Activated naive CD8-positive, alpha-beta T cell treated with anti-CD3 and anti-CD28 coated beads, Interleukin-2, amount 10 ng/mL, durations not matched to agents 7 days and 5 days (primary cell): Measurements from ENCODE around the gene LIPC. TPM values are rescaled to one million over a fixed set of nuclear protein-coding genes. Genes with fewer than 3 reads are reported as not detected.

Experiments
- ATAC-seq: fragments of 150-1000 bp; cut with Tn5 transposase; one replicate; pipeline ENCODE4 v1.10.0; 2021; ENCODE audit warnings: low read depth, moderate library complexity
- POLR2A ChIA-PET: fragments of 350-600 bp; sonication (Branson Sonifier 250); formaldehyde crosslinking; loops from one replicate; lab custom pipeline; 2021; ENCODE audit warnings: antibody characterized with exemption; lab: Charles Lee
- DNase-seq: peaks from one replicate; pipeline ENCODE4 v3.0.0; 2021
- H3K27ac Mint-ChIP-seq: one replicate; pipeline ENCODE4 v1.8.0; 2022; ENCODE audit warnings: mild to moderate bottlenecking, mixed read lengths
- H3K27me3 Mint-ChIP-seq: one replicate; pipeline ENCODE4 v1.8.0; 2022; ENCODE audit warnings: mild to moderate bottlenecking, moderate library complexity, mixed read lengths
- H3K36me3 Mint-ChIP-seq: one replicate; pipeline ENCODE4 v1.8.0; 2021; ENCODE audit warnings: mild to moderate bottlenecking, mixed read lengths
- H3K4me1 Mint-ChIP-seq: one replicate; pipeline ENCODE4 v1.8.0; 2021; ENCODE audit warnings: mixed read lengths
- H3K4me3 Mint-ChIP-seq: one replicate; pipeline ENCODE4 v1.8.0; 2022; ENCODE audit warnings: mild to moderate bottlenecking, moderate library complexity, mixed read lengths
- H3K9me3 Mint-ChIP-seq: one replicate; pipeline ENCODE4 v1.8.0; 2021; ENCODE audit warnings: mixed read lengths
- total RNA-seq, 2 experiments: library from RNA; stranded (reverse); gene quantifications; one replicate each; pipeline ENCODE4 v1.2.3, GENCODE V29; 2021

LIPC gene
- total RNA-seq, 2 experiments from 2014 or later, result 7.4 to 9.0 TPM

DNA sequence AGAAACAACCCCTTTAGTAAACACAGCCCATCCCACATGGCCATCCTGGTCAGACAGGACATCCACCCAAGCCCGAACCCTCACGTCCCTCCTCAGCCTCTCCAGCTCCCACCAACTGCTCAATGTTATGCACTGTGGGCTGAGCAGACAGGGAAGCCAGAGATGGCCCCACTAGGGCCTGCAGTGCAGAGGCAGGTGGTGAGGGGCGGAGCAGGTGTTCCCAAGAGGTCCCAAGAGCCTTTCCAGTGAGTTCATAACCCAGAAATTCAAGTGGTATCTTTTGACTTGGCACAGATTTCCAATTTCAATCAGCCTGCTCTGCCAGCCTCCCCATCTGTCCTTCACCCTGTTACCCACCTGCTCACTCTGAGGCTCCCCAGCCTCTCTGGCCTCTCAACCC, 130.3 kb downstream of the LIPC start:
- Mint-ChIP-seq H3K4me3 (no peak overlapping the region), H3K27ac (no peak overlapping the region), H3K4me1 (no peaks in the 10 kb centered on the region), H3K9me3 (peaks cover 2% of the 10 kb centered on the region), H3K36me3 (peaks cover 17% of the 10 kb centered on the region), H3K27me3 (no peaks in the 10 kb centered on the region)
- POLR2A ChIA-PET, result no interaction called here
- ATAC-seq, result no peak
- no peak for DNase-seq

DNA sequence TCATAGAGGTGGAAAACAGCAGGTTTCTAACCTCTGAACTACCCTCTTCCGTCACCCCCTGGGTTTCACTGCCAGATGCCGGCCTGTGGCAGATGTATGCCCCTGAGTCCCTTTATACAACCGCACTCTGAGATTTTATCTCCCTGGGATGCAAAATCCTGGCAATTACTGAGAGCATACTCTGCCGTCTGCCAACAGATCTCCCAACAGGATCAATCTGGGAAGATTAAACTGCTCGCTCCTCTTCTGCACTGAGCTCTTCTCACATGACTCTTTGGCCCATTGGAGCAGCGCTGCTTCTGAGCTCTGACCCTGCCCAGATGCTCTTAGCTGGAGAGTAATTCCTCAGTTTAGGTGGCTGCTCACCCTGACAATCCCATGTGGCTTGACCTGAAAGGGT, 133.2 kb downstream of the LIPC start:
- Mint-ChIP-seq H3K4me3 (no peak overlapping the region), H3K36me3 (peaks cover 20% of the 10 kb centered on the region), H3K4me1 (peaks cover 12% of the 10 kb centered on the region), H3K9me3 (peaks cover 4% of the 10 kb centered on the region), H3K27ac (no peak overlapping the region), H3K27me3 (no peaks in the 10 kb centered on the region)
- no peak for DNase-seq
- no peak for ATAC-seq
- POLR2A ChIA-PET, result interaction anchor here (1.4 kb wide), 1 partner anchor 8 kb away, joined by 3 read pairs; no protein-coding TSS in a partner anchor

GRCh38 chr15:58565619-58566018, 133.8 kb downstream of the LIPC start:
- Mint-ChIP-seq H3K4me1 (peaks cover 12% of the 10 kb centered on the region), H3K9me3 (peaks cover 10% of the 10 kb centered on the region), H3K4me3 (no peak overlapping the region), H3K27me3 (no peaks in the 10 kb centered on the region), H3K27ac (no peak overlapping the region), H3K36me3 (peaks cover 22% of the 10 kb centered on the region)
- ATAC-seq (no peak), DNase-seq (no peak)
- POLR2A ChIA-PET, result no interaction called here

GRCh38 chr15:58566029-58566428, 134.2 kb downstream of the LIPC start:
- no peaks in the 10 kb centered on the region for H3K27me3 Mint-ChIP-seq
- H3K36me3 Mint-ChIP-seq, result peaks cover 21% of the 10 kb centered on the region
- no peak for DNase-seq

DNA sequence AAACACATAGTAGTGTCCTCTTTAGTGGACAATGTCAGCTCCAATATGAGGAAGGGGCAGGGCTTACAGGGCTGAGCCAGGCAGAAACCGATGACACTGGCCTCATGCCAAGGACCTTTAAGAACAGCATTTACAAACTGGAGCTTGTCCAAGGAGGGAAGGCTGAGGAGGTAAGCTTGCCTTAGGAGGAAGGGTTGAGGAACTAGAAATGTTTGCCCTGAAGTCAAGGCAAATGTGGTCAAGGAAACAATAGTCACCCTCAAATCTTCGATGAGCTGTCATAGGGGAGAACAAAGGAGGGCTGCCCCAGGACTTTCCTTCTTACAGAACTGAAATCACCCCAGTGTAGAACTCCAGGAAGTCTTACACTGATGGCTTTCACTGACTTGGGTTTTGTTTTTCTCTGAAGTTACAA, 136.4 kb downstream of the LIPC start:
- DNase-seq (no peak), ATAC-seq (peak; percentile 60)
- peak overlapping the region; percentile 68 for H3K27ac Mint-ChIP-seq
- POLR2A ChIA-PET, result interaction anchor here (1.0 kb wide), 1 partner anchor 51 kb away, joined by 4 read pairs; no protein-coding TSS in a partner anchor
- peaks cover 12% of the 10 kb centered on the region for H3K4me1 Mint-ChIP-seq
- peak overlapping the region; percentile 52 for H3K4me3 Mint-ChIP-seq
- no peaks in the 10 kb centered on the region for H3K27me3 Mint-ChIP-seq
- peaks cover 21% of the 10 kb centered on the region for H3K36me3 Mint-ChIP-seq
- peaks cover 10% of the 10 kb centered on the region for H3K9me3 Mint-ChIP-seq

More at GRCh38 chr15:58566029-58566428, 134.2 kb downstream of the LIPC start:
- H3K27ac Mint-ChIP-seq, result no peak overlapping the region
- ATAC-seq, result no peak
- no peak overlapping the region for H3K4me3 Mint-ChIP-seq
- POLR2A ChIA-PET, result no interaction called here
- H3K9me3 Mint-ChIP-seq, result peaks cover 10% of the 10 kb centered on the region
- H3K4me1 Mint-ChIP-seq, result peaks cover 12% of the 10 kb centered on the region

- Mint-ChIP-seq H3K27ac (no peak overlapping the region), H3K4me3 (no peak overlapping the region), H3K9me3 (peaks cover 10% of the 10 kb centered on the region), H3K36me3 (peaks cover 18% of the 10 kb centered on the region), H3K4me1 (peaks cover 12% of the 10 kb centered on the region), H3K27me3 (no peaks in the 10 kb centered on the region)
- ATAC-seq (no peak), DNase-seq (no peak)
- POLR2A ChIA-PET, result no interaction called here
Observed at GRCh38 chr15:58569455-58569854, 137.7 kb downstream of the LIPC start.

GRCh38 chr15:58571491-58571890, 139.7 kb downstream of the LIPC start:
- H3K9me3 Mint-ChIP-seq, result peaks cover 10% of the 10 kb centered on the region
- POLR2A ChIA-PET, result no interaction called here
- no peak for ATAC-seq
- peaks cover 10% of the 10 kb centered on the region for H3K36me3 Mint-ChIP-seq
- no peaks in the 10 kb centered on the region for H3K27me3 Mint-ChIP-seq
- no peak overlapping the region for H3K4me3 Mint-ChIP-seq
- DNase-seq, result no peak
- peaks cover 16% of the 10 kb centered on the region for H3K4me1 Mint-ChIP-seq
- H3K27ac Mint-ChIP-seq, result no peak overlapping the region

GRCh38 chr15:58572521-58572920, 140.7 kb downstream of the LIPC start:
- Mint-ChIP-seq H3K9me3 (peaks cover 10% of the 10 kb centered on the region), H3K4me3 (no peak overlapping the region), H3K27ac (no peak overlapping the region), H3K27me3 (no peaks in the 10 kb centered on the region), H3K36me3 (peaks cover 10% of the 10 kb centered on the region), H3K4me1 (peaks cover 15% of the 10 kb centered on the region)
- no peak for ATAC-seq
- POLR2A ChIA-PET, result interaction anchor here (1.3 kb wide), 1 partner anchor 8 kb away, joined by 3 read pairs; no protein-coding TSS in a partner anchor
- DNase-seq, result no peak

- Mint-ChIP-seq H3K9me3 (peaks cover 10% of the 10 kb centered on the region), H3K4me3 (no peak overlapping the region), H3K27ac (no peak overlapping the region), H3K4me1 (peaks cover 10% of the 10 kb centered on the region), H3K36me3 (peaks cover 10% of the 10 kb centered on the region), H3K27me3 (no peaks in the 10 kb centered on the region)
- no peak for ATAC-seq
- DNase-seq, result no peak
- POLR2A ChIA-PET, result interaction anchor here (0.6 to 1.3 kb wide), 2 partner anchors 9 to 1825 kb away, joined by 3 to 6 read pairs; no protein-coding TSS in a partner anchor
Observed at GRCh38 chr15:58573270-58573669, 141.5 kb downstream of the LIPC start.

- peaks cover 4% of the 10 kb centered on the region for H3K4me1 Mint-ChIP-seq
- POLR2A ChIA-PET, result interaction anchor here (1.5 kb wide), 1 partner anchor 15 kb away, joined by 5 read pairs; no protein-coding TSS in a partner anchor
- peaks cover 7% of the 10 kb centered on the region for H3K36me3 Mint-ChIP-seq
- DNase-seq (no peak), ATAC-seq (no peak)
- peaks cover 8% of the 10 kb centered on the region for H3K9me3 Mint-ChIP-seq
- H3K27ac Mint-ChIP-seq, result peak overlapping the region; percentile 13
- H3K27me3 Mint-ChIP-seq, result no peaks in the 10 kb centered on the region
- H3K4me3 Mint-ChIP-seq, result no peak overlapping the region
Observed at GRCh38 chr15:58574631-58575030, 142.8 kb downstream of the LIPC start.

DNA sequence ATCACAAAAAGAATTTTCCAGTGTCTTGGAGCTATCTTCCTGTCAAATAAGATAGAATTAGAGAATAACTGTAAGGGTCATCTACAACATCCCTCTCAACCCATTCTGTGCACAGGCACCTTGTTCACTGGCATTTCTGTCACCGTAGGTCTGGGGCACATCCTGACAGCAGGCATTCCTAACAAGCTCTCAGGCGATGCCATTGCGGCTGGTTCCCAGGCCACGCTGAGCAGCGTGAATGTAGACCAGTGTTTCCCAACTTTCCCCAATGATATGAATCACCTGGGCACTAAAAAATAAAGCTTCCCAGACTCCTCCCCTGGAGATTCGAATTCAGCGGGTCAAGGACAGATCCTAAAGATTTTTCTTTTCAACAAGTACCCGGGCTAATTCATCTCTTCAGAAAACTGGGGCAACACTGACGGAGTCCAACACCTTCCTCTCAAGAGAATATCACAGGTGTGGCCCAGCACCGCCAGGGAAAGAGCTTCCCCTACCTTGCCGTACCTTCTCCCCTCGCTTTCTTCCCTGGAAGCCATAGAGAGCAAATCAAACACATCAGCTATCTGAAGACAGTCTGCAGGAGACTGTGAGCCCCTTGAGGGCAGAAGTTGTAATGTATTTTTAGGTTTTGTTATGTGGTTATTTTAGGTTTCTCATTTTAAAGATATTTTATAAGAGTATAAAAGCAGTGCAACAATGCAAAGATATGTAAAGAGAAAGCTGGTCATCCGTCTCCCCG, 143.4 kb downstream of the LIPC start:
- no peak overlapping the region for H3K4me3 Mint-ChIP-seq

DNA sequence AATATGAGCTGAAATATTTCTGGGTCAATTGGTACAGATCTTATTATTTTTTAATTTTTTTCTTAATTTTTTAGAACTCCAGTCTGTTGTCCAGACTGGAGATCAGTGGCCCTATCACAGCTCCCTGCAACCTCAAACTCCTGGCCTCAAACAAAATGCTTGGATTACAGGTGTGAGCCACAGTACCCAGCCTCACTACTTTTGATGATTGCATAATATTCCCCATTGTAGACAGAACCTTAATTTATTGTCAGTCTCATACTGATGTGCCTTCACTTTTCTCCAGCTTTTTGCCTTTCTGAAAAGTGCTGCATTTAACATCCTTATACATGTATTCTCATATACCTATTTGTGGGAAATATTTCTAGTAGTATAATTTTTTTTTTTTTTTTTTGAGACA, 144.9 kb downstream of the LIPC start:
- no peak for ATAC-seq
- Mint-ChIP-seq H3K4me3 (no peak overlapping the region), H3K9me3 (no peaks in the 10 kb centered on the region), H3K27ac (no peak overlapping the region), H3K36me3 (peaks cover 5% of the 10 kb centered on the region), H3K27me3 (no peaks in the 10 kb centered on the region), H3K4me1 (peaks cover 4% of the 10 kb centered on the region)
- DNase-seq, result no peak
- POLR2A ChIA-PET, result no interaction called here

More for the DNA sequence above, 143.4 kb downstream of the LIPC start:
- H3K27me3 Mint-ChIP-seq, result no peaks in the 10 kb centered on the region
- peaks cover 4% of the 10 kb centered on the region for H3K4me1 Mint-ChIP-seq
- DNase-seq, result no peak
- H3K27ac Mint-ChIP-seq, result peak overlapping the region; percentile 13
- H3K9me3 Mint-ChIP-seq, result peaks cover 3% of the 10 kb centered on the region
- peaks cover 5% of the 10 kb centered on the region for H3K36me3 Mint-ChIP-seq
- ATAC-seq, result no peak
- POLR2A ChIA-PET, result interaction anchor here (1.5 kb wide), 1 partner anchor 14 kb away, joined by 5 read pairs; no protein-coding TSS in a partner anchor

DNA sequence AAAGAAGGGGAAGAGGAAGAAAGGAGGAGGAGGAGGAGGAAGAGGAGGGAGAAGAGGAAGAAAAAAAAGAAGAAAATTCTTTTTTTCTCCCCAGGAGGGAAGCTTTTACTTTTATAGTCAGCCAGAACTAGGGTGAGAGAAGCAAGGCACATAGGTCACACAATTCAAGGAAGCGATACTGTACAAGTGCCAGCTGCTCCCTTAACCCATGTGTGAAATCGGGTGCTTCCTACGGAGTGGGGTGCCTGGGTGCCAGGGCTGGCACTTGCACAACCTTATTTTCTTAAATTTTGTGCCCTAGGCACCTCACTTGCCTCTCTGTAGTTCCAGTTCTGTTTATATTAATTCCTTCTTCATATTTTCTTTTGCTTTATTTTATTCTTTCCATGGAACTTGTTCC, 150.4 kb downstream of the LIPC start:
- DNase-seq (no peak), ATAC-seq (no peak)
- Mint-ChIP-seq H3K27ac (no peak overlapping the region), H3K4me1 (peaks cover 13% of the 10 kb centered on the region), H3K27me3 (no peaks in the 10 kb centered on the region), H3K36me3 (peaks cover 21% of the 10 kb centered on the region), H3K9me3 (peaks cover 10% of the 10 kb centered on the region), H3K4me3 (no peak overlapping the region)
- POLR2A ChIA-PET, result no interaction called here
